CD14-positive monocyte (primary cell): ENCODE data around the gene OXTR. TPM values are rescaled to one million over a fixed set of nuclear protein-coding genes. Genes with fewer than 3 reads are reported as not detected.

ENCODE experiments used
- DNase-seq, 3 donors: peaks; one replicate each; pipeline ENCODE4 v3.0.0-alpha.2; 2011 to 2022
- H2AFZ ChIP-seq: 2 replicates; pipeline ENCODE4 v1.6.0; 2012; ENCODE audit warnings: mild to moderate bottlenecking, low read depth, low read length, inconsistent platforms; ENCODE audit not compliant: insufficient read depth, poor library complexity, severe bottlenecking
- H3K27ac ChIP-seq, 2 donors: 1 replicate in 1 of 2; 2 replicates in 1 of 2; pipeline ENCODE4 v1.5.1; 2012 to 2013; ENCODE audit warnings: low read length in 2 of 2, control low read depth in 1 of 2, inconsistent platforms in 1 of 2, low read depth in 1 of 2, mild to moderate bottlenecking in 1 of 2
- H3K27me3 ChIP-seq, 2 donors: one replicate each; pipeline versions ENCODE4 v1.6.0 to v1.6.1; 2011 to 2013; ENCODE audit warnings: low read length in 2 of 2; ENCODE audit not compliant: control insufficient read depth in 2 of 2, insufficient read depth in 2 of 2
- H3K36me3 ChIP-seq, 2 donors: replicated peaks in 1 of 2; 1 replicate in 1 of 2; 2 replicates in 1 of 2; pipeline versions ENCODE4 v1.5.1 to v1.6.1; 2012 to 2013; ENCODE audit warnings: low read length in 2 of 2, control low read depth in 1 of 2, inconsistent platforms in 1 of 2, mild to moderate bottlenecking in 1 of 2; ENCODE audit not compliant: insufficient read depth in 2 of 2, control insufficient read depth in 1 of 2
- H3K4me1 ChIP-seq, 2 donors: 1 replicate in 1 of 2; 2 replicates in 1 of 2; pipeline versions ENCODE4 v1.5.1 to v1.6.1; 2012 to 2013; ENCODE audit warnings: low read length in 2 of 2, control low read depth in 1 of 2, inconsistent platforms in 1 of 2, mild to moderate bottlenecking in 1 of 2, moderate library complexity in 1 of 2; ENCODE audit not compliant: insufficient read depth in 2 of 2, control insufficient read depth in 1 of 2
- H3K4me2 ChIP-seq: replicated peaks from 2 replicates; pipeline ENCODE3; 2012; ENCODE audit warnings: low read length, moderate library complexity, mild to moderate bottlenecking; ENCODE audit not compliant: poor library complexity, severe bottlenecking; ENCODE audit errors: extremely low read depth
- H3K4me3 ChIP-seq, 3 experiments: fragments of 200-600 bp in 1 of 3; sonication (generic) in 1 of 3; replicated peaks in 1 of 3; 1 replicate in 2 of 3; 2 replicates in 1 of 3; pipeline ENCODE4 v1.5.1; 2011 to 2013; ENCODE audit warnings: low read length in 3 of 3, mild to moderate bottlenecking in 3 of 3, control low read depth in 2 of 3, low read depth in 2 of 3, inconsistent platforms in 1 of 3, moderate library complexity in 1 of 3
- H3K79me2 ChIP-seq: 2 replicates; pipeline ENCODE4 v1.6.0; 2012; ENCODE audit warnings: mild to moderate bottlenecking, control low read depth, inconsistent platforms, low read length, moderate library complexity; ENCODE audit not compliant: insufficient read depth
- H3K9ac ChIP-seq: 2 replicates; pipeline ENCODE4 v1.6.0; 2017; ENCODE audit warnings: low read length, mild to moderate bottlenecking; ENCODE audit not compliant: insufficient read depth, poor library complexity, severe bottlenecking
- H3K9me3 ChIP-seq, 2 donors: replicated peaks in 1 of 2; 1 replicate in 1 of 2; 2 replicates in 1 of 2; pipeline versions ENCODE4 v1.5.1 to v1.6.1; 2012 to 2013; ENCODE audit warnings: low read length in 2 of 2, control low read depth in 1 of 2; ENCODE audit not compliant: control insufficient read depth in 1 of 2, insufficient read depth in 1 of 2
- H4K20me1 ChIP-seq: 2 replicates; pipeline ENCODE4 v1.6.0; 2012; ENCODE audit warnings: mild to moderate bottlenecking, low read length, control low read depth, moderate library complexity; ENCODE audit not compliant: insufficient read depth
- H3K27ac Mint-ChIP-seq, 7 donors: one replicate each; pipeline ENCODE4 v1.8.0; 2020; ENCODE audit warnings: mild to moderate bottlenecking in 7 of 7, mixed read lengths in 7 of 7, moderate library complexity in 6 of 7, inconsistent platforms in 2 of 7
- H3K27me3 Mint-ChIP-seq, 3 donors: one replicate each; pipeline ENCODE4 v1.8.0; 2021 to 2022; ENCODE audit warnings: low read depth in 3 of 3, mild to moderate bottlenecking in 3 of 3, mixed read lengths in 3 of 3, moderate library complexity in 3 of 3, inconsistent platforms in 1 of 3
- H3K36me3 Mint-ChIP-seq, 2 donors: one replicate each; pipeline ENCODE4 v1.8.0; 2020; ENCODE audit warnings: mixed read lengths in 2 of 2, inconsistent platforms in 1 of 2, mild to moderate bottlenecking in 1 of 2
- H3K4me1 Mint-ChIP-seq: one replicate; pipeline ENCODE4 v1.8.0; 2020; ENCODE audit warnings: mild to moderate bottlenecking, mixed read lengths
- H3K4me3 Mint-ChIP-seq, 2 donors: one replicate each; pipeline ENCODE4 v1.8.0; 2020; ENCODE audit warnings: mild to moderate bottlenecking in 2 of 2, mixed read lengths in 2 of 2, moderate library complexity in 1 of 2
- H3K9me3 Mint-ChIP-seq, 7 donors: one replicate each; pipeline ENCODE4 v1.8.0; 2020 to 2022; ENCODE audit warnings: mixed read lengths in 7 of 7, mild to moderate bottlenecking in 6 of 7, moderate library complexity in 6 of 7, inconsistent platforms in 2 of 7
- CTCF ChIP-seq: fragments of 200-600 bp; IDR thresholded peaks from one replicate; pipeline ENCODE4 v1.8.0; 2022; ENCODE audit warnings: antibody characterized with exemption, mild to moderate bottlenecking
- WGBS: methylation state at CpG from one replicate; pipeline ENCODE4 v1.1.5; 2013; ENCODE audit warnings: missing lambda C conversion rate; ENCODE audit not compliant: insufficient coverage; 5-methylcytosine and 5-hydroxymethylcytosine counted together
- intact Hi-C, 2 donors: fragments of 100-400 bp; cut with micrococcal nuclease; formaldehyde crosslinking; loops; one replicate each; pipeline versions ENCODE4 v1.15.0 to v1.15.1; 2023
- polyA plus RNA-seq, 3 donors: library from polyadenylated mRNA; depleted of rRNA in 1 of 3; unstranded in 2 of 3; stranded (reverse) in 1 of 3; fragments of 300-500 nt in 2 of 3; fragments of >200 nt in 1 of 3; fragmentation: Illumina TruSeq in 2 of 3; gene quantifications; 1 replicate in 2 of 3; 2 replicates in 1 of 3; pipeline ENCODE4 v1.2.3, GENCODE V29; 2012 to 2021

The OXTR gene
- polyA plus RNA-seq, 3 donors = 0.03 to 0.07 TPM; not detected in 1

DNA sequence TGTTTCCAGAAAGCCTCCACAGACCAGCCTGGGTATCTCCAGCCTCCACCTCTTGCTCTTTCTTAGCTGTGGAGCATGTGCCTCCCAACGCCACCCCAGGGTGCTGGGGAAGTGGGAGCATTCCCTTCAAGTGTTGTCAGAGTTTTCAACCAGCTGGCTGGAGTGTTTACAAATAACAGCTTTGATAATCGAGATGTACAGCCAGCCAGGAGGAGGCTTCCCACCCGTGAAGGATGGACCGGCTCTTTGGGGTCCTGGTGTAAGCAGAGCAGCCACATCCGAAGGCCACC lies 8.5 kb upstream of the OXTR start:
- no peaks in the 10 kb centered on the region for H3K4me1 ChIP-seq
- H3K27me3 ChIP-seq = no peaks in the 10 kb centered on the region
- H3K27ac ChIP-seq = no peak overlapping the region
- no peaks in the 10 kb centered on the region for H3K79me2 ChIP-seq
- no peak overlapping the region for H3K4me3 ChIP-seq
- no peak overlapping the region for H2AFZ ChIP-seq
- TF ChIP-seq CTCF = no peak
- H3K4me3 Mint-ChIP-seq = no peak overlapping the region
- H3K9ac ChIP-seq = no peak overlapping the region
- 100% methylated on average over 4 of the region's 5 CpGs for WGBS
- no peaks in the 10 kb centered on the region for H3K9me3 Mint-ChIP-seq
- H3K36me3 Mint-ChIP-seq = no peaks in the 10 kb centered on the region
- no peak overlapping the region for H3K4me2 ChIP-seq
- H3K27me3 Mint-ChIP-seq = peaks cover 0 to 5% (median 2%) of the 10 kb centered on the region in 3 donors
- H3K4me1 Mint-ChIP-seq = peaks cover 3% of the 10 kb centered on the region
- H3K9me3 ChIP-seq = no peaks in the 10 kb centered on the region
- H3K36me3 ChIP-seq = no peaks in the 10 kb centered on the region
- intact Hi-C loops = no loop called here
- H4K20me1 ChIP-seq = no peaks in the 10 kb centered on the region
- H3K27ac Mint-ChIP-seq = no peak overlapping the region
- no peak for DNase-seq

GRCh38 chr3:8777201-8777977 lies 8.0 kb upstream of the OXTR start:
- H3K4me2 ChIP-seq = no peak overlapping the region
- no peaks in the 10 kb centered on the region for H4K20me1 ChIP-seq
- H3K4me3 ChIP-seq = no peak overlapping the region
- Mint-ChIP-seq H3K36me3 (no peaks in the 10 kb centered on the region), H3K27ac (no peak overlapping the region), H3K27me3 (peaks cover 0 to 5% (median 2%) of the 10 kb centered on the region in 3 donors), H3K4me3 (no peak overlapping the region), H3K4me1 (peaks cover 3% of the 10 kb centered on the region), H3K9me3 (no peaks in the 10 kb centered on the region)
- H3K9ac ChIP-seq = no peak overlapping the region
- DNase-seq = no peak
- no peaks in the 10 kb centered on the region for H3K9me3 ChIP-seq
- no peaks in the 10 kb centered on the region for H3K36me3 ChIP-seq
- no peak for TF ChIP-seq CTCF
- WGBS = 83% methylated on average over 3 of the region's 5 CpGs
- H3K79me2 ChIP-seq = no peaks in the 10 kb centered on the region
- intact Hi-C loops = no loop called here
- H3K27me3 ChIP-seq = no peaks in the 10 kb centered on the region
- H3K27ac ChIP-seq = no peak overlapping the region
- H2AFZ ChIP-seq = no peak overlapping the region
- no peaks in the 10 kb centered on the region for H3K4me1 ChIP-seq
